H1 (cell line): ENCODE data around the gene RUNX1. TPM values are rescaled to one million over a fixed set of nuclear protein-coding genes. Genes with fewer than 3 reads are reported as not detected.

ENCODE experiments used
- ASH2L ChIP-seq: fragments of 200-600, 300-600 bp; sonication (generic); IDR thresholded peaks from one replicate; pipeline ENCODE4 v1.7.1; 2017; ENCODE audit warnings: low read length
- ATF3 ChIP-seq: IDR thresholded peaks from 2 replicates; pipeline ENCODE4 v1.6.1; 2011; ENCODE audit warnings: low read depth, mild to moderate bottlenecking, low read length; ENCODE audit not compliant: insufficient read depth
- CBX5 ChIP-seq: fragments of 300-800, 300-1000 bp; sonication (generic); IDR thresholded peaks from 2 replicates; pipeline ENCODE4 v1.7.1; 2016; ENCODE audit warnings: antibody characterized with exemption, low read length, low read depth
- CBX8 ChIP-seq: fragments of 300-800, 300-1000 bp; sonication (generic); IDR thresholded peaks from 2 replicates; pipeline ENCODE4 v1.7.1; 2016; ENCODE audit warnings: low read depth, low read length, borderline replicate concordance
- CEBPB ChIP-seq: IDR thresholded peaks from 2 replicates; pipeline ENCODE4 v1.6.1; 2012; ENCODE audit warnings: low read depth, low read length
- CHD7 ChIP-seq: fragments of 300-600 bp; sonication (generic); IDR thresholded peaks from 2 replicates; pipeline ENCODE4 v1.7.1; 2012; ENCODE audit warnings: low read length, moderate library complexity, mild to moderate bottlenecking, inconsistent platforms; ENCODE audit not compliant: insufficient replicate concordance
- HDAC6 ChIP-seq: IDR thresholded peaks from one replicate; pipeline ENCODE4 v1.7.1; 2012; ENCODE audit warnings: low read depth, mild to moderate bottlenecking, inconsistent platforms, low read length, moderate library complexity
- MAX ChIP-seq: IDR thresholded peaks from 2 replicates; pipeline ENCODE4 v1.6.1; 2012; ENCODE audit warnings: inconsistent platforms
- TAF1 ChIP-seq: IDR thresholded peaks from 2 replicates; pipeline ENCODE4 v1.6.1; 2011; ENCODE audit warnings: mild to moderate bottlenecking, low read depth, low read length
- polyA plus RNA-seq, 7 experiments: library from polyadenylated mRNA; depleted of rRNA in 3 of 7; stranded (reverse) in 5 of 7; unstranded in 2 of 7; fragments of >200 nt in 5 of 7; fragments of 200-250 nt in 2 of 7; gene quantifications; 1 replicate in 5 of 7; 2 replicates in 1 of 7; 4 replicates in 1 of 7; pipeline versions ENCODE4 v1.2.1 to v1.2.3, GENCODE V29; 2011 to 2013; ENCODE audit warnings: missing spikeins in 2 of 7, mixed read lengths in 2 of 7
- total RNA-seq: library from RNA; stranded (reverse); fragmentation: NEBNext Ultra II Directional; extraction: Animal tissue kit (Norgen Biotek cat#: 25700); gene quantifications from 2 replicates; pipeline ENCODE4 v1.2.1, GENCODE V29; 2021

Gene RUNX1
- total and polyA plus RNA-seq, 2 of the 8 experiments (the other 6 are each of a cell fraction or from before 2014, with no cell fraction given), result 0.20 to 0.60 TPM

GRCh38 chr21:34886240-34887104 is 162.6 kb downstream of the RUNX1 start (continued):
- TF ChIP-seq CHD7 (no peak), CBX8 (no peak), TAF1 (no peak), MAX (peak; percentile 42), CBX5 (no peak), HDAC6 (no peak), ASH2L (peak; percentile 45), ATF3 (no peak), CEBPB (no peak)
